HepG2 (cell line): ENCODE results near the gene CBX2. TPM values are rescaled to one million over a fixed set of nuclear protein-coding genes. Genes with fewer than 3 reads are reported as not detected.

Experiments used
- BCL6 ChIP-seq: IDR thresholded peaks from 2 replicates; pipeline ENCODE4 v1.6.1; 2016; ENCODE audit warnings: missing genetic modification reagents, missing compliant biosample characterization
- FOXK2 ChIP-seq: fragments of 450-650 bp; IDR thresholded peaks from 2 replicates; pipeline ENCODE4 v1.6.1; 2016
- PAX8 ChIP-seq: sonication (generic); formaldehyde crosslinking; IDR thresholded peaks from 2 replicates; pipeline ENCODE4 v1.8.0; 2022; ENCODE audit warnings: mild to moderate bottlenecking, missing genetic modification reagents, borderline replicate concordance
- RBFOX2 ChIP-seq: fragments of 200-400 bp; formaldehyde crosslinking; IDR thresholded peaks from 2 replicates; pipeline ENCODE4 v1.6.1; 2017; ENCODE audit warnings: low read depth, mild to moderate bottlenecking, low read length
- TCF12 ChIP-seq, 2 experiments: fragments of 450-650 bp in 1 of 2; sonication (generic) in 1 of 2; formaldehyde crosslinking in 1 of 2; IDR thresholded peaks; 2 replicates each; pipeline versions ENCODE4 v1.6.1 to v1.8.0; 2017 to 2022; ENCODE audit warnings: antibody characterized with exemption in 1 of 2, mild to moderate bottlenecking in 1 of 2, missing genetic modification reagents in 1 of 2, moderate library complexity in 1 of 2
- ZBTB7A ChIP-seq: sonication (generic); formaldehyde crosslinking; IDR thresholded peaks from 2 replicates; pipeline ENCODE4 v1.8.0; 2022; ENCODE audit warnings: mild to moderate bottlenecking, missing genetic modification reagents
- ZFX ChIP-seq: sonication (generic); formaldehyde crosslinking; IDR thresholded peaks from 2 replicates; pipeline ENCODE4 v1.4.0; 2020; ENCODE audit warnings: mild to moderate bottlenecking, low read depth, missing genetic modification reagents, moderate library complexity
- ZNF10 ChIP-seq: sonication (generic); formaldehyde crosslinking; IDR thresholded peaks from 2 replicates; pipeline ENCODE4 v1.4.0; 2020; ENCODE audit warnings: mild to moderate bottlenecking, low read depth, missing genetic modification reagents, borderline replicate concordance
- ZNF343 ChIP-seq: sonication (generic); formaldehyde crosslinking; IDR thresholded peaks from 2 replicates; pipeline ENCODE4 v1.4.0; 2020; ENCODE audit warnings: mild to moderate bottlenecking, missing genetic modification reagents
- ZNF383 ChIP-seq: sonication (generic); formaldehyde crosslinking; IDR thresholded peaks from 2 replicates; pipeline ENCODE4 v1.4.0; 2020; ENCODE audit warnings: missing genetic modification reagents, mild to moderate bottlenecking, borderline replicate concordance
- ZNF460 ChIP-seq: sonication (generic); formaldehyde crosslinking; IDR thresholded peaks from 2 replicates; pipeline ENCODE4 v1.5.1; 2020; ENCODE audit warnings: missing genetic modification reagents, mild to moderate bottlenecking, borderline replicate concordance
- ZNF496 ChIP-seq: sonication (generic); formaldehyde crosslinking; IDR thresholded peaks from 2 replicates; pipeline ENCODE4 v1.8.1; 2023; ENCODE audit warnings: mild to moderate bottlenecking, moderate library complexity, missing genetic modification reagents; ENCODE audit not compliant: insufficient replicate concordance
- ZNF589 ChIP-seq: sonication (generic); formaldehyde crosslinking; conservative IDR thresholded peaks from 2 replicates; pipeline ENCODE4 v1.8.0; 2022; ENCODE audit warnings: mild to moderate bottlenecking, moderate library complexity, missing genetic modification reagents
- ZNF737 ChIP-seq: sonication (generic); formaldehyde crosslinking; IDR thresholded peaks from 2 replicates; pipeline ENCODE4 v1.5.0; 2020; ENCODE audit warnings: missing genetic modification reagents, mild to moderate bottlenecking, borderline replicate concordance
- ZNF788 ChIP-seq: sonication (generic); formaldehyde crosslinking; IDR thresholded peaks from 2 replicates; pipeline ENCODE4 v1.5.0; 2020; ENCODE audit warnings: mild to moderate bottlenecking, missing genetic modification reagents, borderline replicate concordance
- polyA plus RNA-seq, 8 experiments: library from polyadenylated mRNA; depleted of rRNA in 3 of 8; stranded (reverse) in 7 of 8; unstranded in 1 of 8; fragments of >200 nt; fragmentation: Illumina TruSeq in 4 of 8; extraction: Trizol in 4 of 8; gene quantifications; 2 replicates each; pipeline versions ENCODE4 v1.2.1 to v1.2.3, GENCODE V29; 2011 to 2016; ENCODE audit warnings: low read depth in 4 of 8, missing spikeins in 1 of 8, mixed read lengths in 1 of 8; ENCODE audit not compliant: insufficient read depth in 1 of 8
- total RNA-seq, 5 experiments: library from RNA; depleted of rRNA; stranded (reverse); fragments of >200 nt; fragmentation: Illumina TruSeq; extraction: Trizol; gene quantifications; 2 replicates each; pipeline ENCODE4 v1.2.3, GENCODE V29; 2016; ENCODE audit warnings: low read depth in 1 of 5
- TF ChIP-seq, protein P1 (sequence below): sonication (generic); formaldehyde crosslinking; IDR thresholded peaks from 2 replicates; pipeline ENCODE4 v1.8.1; 2022; ENCODE audit warnings: low read depth, mild to moderate bottlenecking, missing genetic modification reagents
- TF ChIP-seq, protein P2 (sequence below): sonication (generic); formaldehyde crosslinking; IDR thresholded peaks from 2 replicates; pipeline ENCODE4 v1.8.0; 2023; ENCODE audit warnings: mild to moderate bottlenecking, missing genetic modification reagents
- TF ChIP-seq, protein P3 (sequence below): sonication (generic); formaldehyde crosslinking; IDR thresholded peaks from 2 replicates; pipeline ENCODE4 v1.5.0; 2020; ENCODE audit warnings: missing genetic modification reagents
- TF ChIP-seq, protein P4 (sequence below): sonication (generic); formaldehyde crosslinking; IDR thresholded peaks from 2 replicates; pipeline ENCODE4 v1.8.0; 2022; ENCODE audit warnings: missing genetic modification reagents, mild to moderate bottlenecking, inconsistent platforms, borderline replicate concordance

CBX2 gene
- total and polyA plus RNA-seq, 2 of the 13 experiments (the other 11 are each of a cell fraction or from before 2014, with no cell fraction given): 14.5 to 31.1 TPM

DNA sequence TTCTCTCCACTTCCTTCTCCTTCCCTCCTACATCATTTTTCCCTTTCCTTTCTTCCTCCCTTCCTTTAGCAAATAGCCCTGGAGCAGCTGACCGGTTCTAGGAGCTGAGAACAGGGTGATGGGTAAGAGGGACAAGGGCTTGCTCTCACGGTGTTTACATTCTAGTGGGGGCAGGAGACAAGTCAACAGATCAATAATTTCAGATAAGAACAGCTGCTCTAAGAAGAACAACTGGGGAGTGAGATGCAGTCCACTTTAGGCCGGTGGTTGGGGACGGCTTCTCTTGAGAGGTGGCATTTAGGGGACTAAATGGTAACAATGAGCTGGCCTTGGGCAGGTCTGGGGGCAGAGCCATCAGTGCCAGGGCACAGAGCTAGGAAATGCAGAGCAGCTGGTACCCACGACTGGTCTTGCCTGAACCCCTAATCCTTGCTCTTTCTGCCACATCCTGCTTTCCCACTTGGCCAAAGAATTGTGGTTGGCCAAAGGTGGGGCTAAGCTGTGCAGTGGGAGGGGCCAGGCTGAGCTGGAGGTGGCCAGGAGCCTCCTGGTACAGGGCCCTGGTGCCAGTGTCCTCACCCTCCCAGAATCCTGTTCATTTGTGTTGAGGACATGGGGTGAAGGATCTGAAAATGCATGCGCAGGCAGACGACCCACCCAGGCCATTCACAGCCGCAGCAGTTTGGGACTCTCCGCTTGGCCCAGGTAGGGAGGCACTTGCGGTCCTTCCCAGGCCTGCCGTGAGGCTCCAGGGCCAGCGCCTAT is 43.6 kb downstream of the CBX2 start (continued):
- TF ChIP-seq ZNF496: no peak
- no peak for TF ChIP-seq ZNF10 (CRISPR knock-in tag)
- TF ChIP-seq, protein P1, sequence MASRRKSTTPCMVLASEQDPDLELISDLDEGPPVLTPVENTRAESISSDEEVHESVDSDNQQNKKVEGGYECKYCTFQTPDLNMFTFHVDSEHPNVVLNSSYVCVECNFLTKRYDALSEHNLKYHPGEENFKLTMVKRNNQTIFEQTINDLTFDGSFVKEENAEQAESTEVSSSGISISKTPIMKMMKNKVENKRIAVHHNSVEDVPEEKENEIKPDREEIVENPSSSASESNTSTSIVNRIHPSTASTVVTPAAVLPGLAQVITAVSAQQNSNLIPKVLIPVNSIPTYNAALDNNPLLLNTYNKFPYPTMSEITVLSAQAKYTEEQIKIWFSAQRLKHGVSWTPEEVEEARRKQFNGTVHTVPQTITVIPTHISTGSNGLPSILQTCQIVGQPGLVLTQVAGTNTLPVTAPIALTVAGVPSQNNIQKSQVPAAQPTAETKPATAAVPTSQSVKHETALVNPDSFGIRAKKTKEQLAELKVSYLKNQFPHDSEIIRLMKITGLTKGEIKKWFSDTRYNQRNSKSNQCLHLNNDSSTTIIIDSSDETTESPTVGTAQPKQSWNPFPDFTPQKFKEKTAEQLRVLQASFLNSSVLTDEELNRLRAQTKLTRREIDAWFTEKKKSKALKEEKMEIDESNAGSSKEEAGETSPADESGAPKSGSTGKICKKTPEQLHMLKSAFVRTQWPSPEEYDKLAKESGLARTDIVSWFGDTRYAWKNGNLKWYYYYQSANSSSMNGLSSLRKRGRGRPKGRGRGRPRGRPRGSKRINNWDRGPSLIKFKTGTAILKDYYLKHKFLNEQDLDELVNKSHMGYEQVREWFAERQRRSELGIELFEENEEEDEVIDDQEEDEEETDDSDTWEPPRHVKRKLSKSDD: peak; percentile 76; the same call in 1 of the 2 replicates
- TF ChIP-seq, protein P2, sequence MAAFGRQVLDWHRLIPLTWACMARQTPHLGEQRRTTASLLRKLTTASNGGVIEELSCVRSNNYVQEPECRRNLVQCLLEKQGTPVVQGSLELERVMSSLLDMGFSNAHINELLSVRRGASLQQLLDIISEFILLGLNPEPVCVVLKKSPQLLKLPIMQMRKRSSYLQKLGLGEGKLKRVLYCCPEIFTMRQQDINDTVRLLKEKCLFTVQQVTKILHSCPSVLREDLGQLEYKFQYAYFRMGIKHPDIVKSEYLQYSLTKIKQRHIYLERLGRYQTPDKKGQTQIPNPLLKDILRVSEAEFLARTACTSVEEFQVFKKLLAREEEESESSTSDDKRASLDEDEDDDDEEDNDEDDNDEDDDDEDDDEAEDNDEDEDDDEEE: peak; percentile 61; the same call in 1 of the 2 replicates
- TF ChIP-seq, protein P3, sequence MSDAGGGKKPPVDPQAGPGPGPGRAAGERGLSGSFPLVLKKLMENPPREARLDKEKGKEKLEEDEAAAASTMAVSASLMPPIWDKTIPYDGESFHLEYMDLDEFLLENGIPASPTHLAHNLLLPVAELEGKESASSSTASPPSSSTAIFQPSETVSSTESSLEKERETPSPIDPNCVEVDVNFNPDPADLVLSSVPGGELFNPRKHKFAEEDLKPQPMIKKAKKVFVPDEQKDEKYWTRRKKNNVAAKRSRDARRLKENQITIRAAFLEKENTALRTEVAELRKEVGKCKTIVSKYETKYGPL: no peak
- no peak; the same call in 1 of the 2 replicates for TF ChIP-seq ZNF383 (CRISPR knock-in tag)
- peak; percentile 60; the same call in 1 of the 2 replicates for TF ChIP-seq ZNF460 (CRISPR knock-in tag)
- TF ChIP-seq ZBTB7A (CRISPR knock-in tag): peak; percentile 86
- TF ChIP-seq ZNF737 (CRISPR knock-in tag): 0 out of 2 replicates have a peak, but pooled peaks have one; percentile 28
- TF ChIP-seq TCF12 (IDR thresholded peaks at IDR 0.05): no peak
- TF ChIP-seq TCF12 (CRISPR knock-in tag; IDR thresholded peaks at IDR 0.05): no peak
- peak; percentile 58; the same call in 1 of the 2 replicates for TF ChIP-seq ZNF788 (CRISPR knock-in tag)
- TF ChIP-seq FOXK2: peak; percentile 71; the same call in 1 of the 2 replicates
- TF ChIP-seq PAX8 (CRISPR knock-in tag): no peak
- TF ChIP-seq ZNF343 (CRISPR knock-in tag): no peak
- TF ChIP-seq, protein P4, sequence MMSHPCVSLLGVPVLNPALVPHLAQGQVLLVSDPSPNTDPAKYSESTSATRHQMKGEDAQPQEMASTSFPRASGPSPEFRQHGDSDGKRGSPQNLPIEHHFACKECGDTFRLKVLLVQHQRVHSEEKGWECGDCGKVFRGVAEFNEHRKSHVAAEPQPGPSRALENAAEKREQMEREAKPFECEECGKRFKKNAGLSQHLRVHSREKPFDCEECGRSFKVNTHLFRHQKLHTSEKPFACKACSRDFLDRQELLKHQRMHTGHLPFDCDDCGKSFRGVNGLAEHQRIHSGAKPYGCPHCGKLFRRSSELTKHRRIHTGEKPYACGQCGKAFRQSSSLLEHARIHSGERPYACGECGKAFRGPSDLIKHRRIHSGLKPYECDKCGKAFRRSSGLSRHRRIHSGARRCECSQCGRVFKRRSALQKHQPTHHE (CRISPR knock-in tag): no peak
- peak; percentile 92 for TF ChIP-seq BCL6
- 0 out of 2 replicates have a peak, but pooled peaks have one; percentile 18 for TF ChIP-seq ZFX (CRISPR knock-in tag)
- TF ChIP-seq ZNF589 (CRISPR knock-in tag): no peak
- TF ChIP-seq RBFOX2: no peak
